Esophagus (tissue), 2 donors: ENCODE results near the gene B9D1. TPM values are rescaled to one million over a fixed set of nuclear protein-coding genes. Genes with fewer than 3 reads are reported as not detected.

ENCODE experiments used
- H3K27ac ChIP-seq, 2 donors: one replicate each; pipeline ENCODE4 v1.5.1; 2013; ENCODE audit warnings: low read depth in 2 of 2, mild to moderate bottlenecking in 2 of 2, inconsistent platforms in 1 of 2, low read length in 1 of 2, moderate library complexity in 1 of 2
- H3K27me3 ChIP-seq, 2 donors: one replicate each; pipeline ENCODE4 v1.6.1; 2013; ENCODE audit warnings: low read length in 2 of 2, control low read depth in 1 of 2, mild to moderate bottlenecking in 1 of 2; ENCODE audit not compliant: insufficient read depth in 2 of 2, control insufficient read depth in 1 of 2
- H3K36me3 ChIP-seq, 2 donors: one replicate each; pipeline ENCODE4 v1.6.1; 2013; ENCODE audit warnings: low read length in 1 of 2; ENCODE audit not compliant: control insufficient read depth in 2 of 2, insufficient read depth in 2 of 2
- H3K4me1 ChIP-seq, 2 donors: one replicate each; pipeline ENCODE4 v1.6.1; 2013; ENCODE audit warnings: low read length in 1 of 2; ENCODE audit not compliant: control insufficient read depth in 2 of 2, insufficient read depth in 2 of 2
- H3K4me3 ChIP-seq, 2 donors: one replicate each; pipeline ENCODE4 v1.5.1; 2013; ENCODE audit warnings: low read length in 2 of 2, mild to moderate bottlenecking in 2 of 2, low read depth in 1 of 2, moderate library complexity in 1 of 2
- H3K9me3 ChIP-seq, 2 donors: one replicate each; pipeline ENCODE4 v1.6.1; 2013; ENCODE audit warnings: mild to moderate bottlenecking in 2 of 2, low read depth in 1 of 2, low read length in 1 of 2, moderate library complexity in 1 of 2; ENCODE audit not compliant: control insufficient read depth in 2 of 2, insufficient read depth in 1 of 2
- WGBS, 2 donors: extraction: QIAGEN DNeasy Blood & Tissue Kit; methylation state at CpG; one replicate each; pipeline ENCODE4 v1.1.7; 2013; 5-methylcytosine and 5-hydroxymethylcytosine counted together
- polyA plus RNA-seq, 2 donors: library from polyadenylated mRNA; stranded (reverse); fragments of 200-250 nt; gene quantifications; one replicate each; pipeline ENCODE4 v1.2.3, GENCODE V29; 2013
- donor health status: healthy with polysubstance abuse.
- donor health status: Bipolar disorder and iron deficiency.

The B9D1 gene
- polyA plus RNA-seq, 2 donors = 8.2 to 11.5 TPM

DNA sequence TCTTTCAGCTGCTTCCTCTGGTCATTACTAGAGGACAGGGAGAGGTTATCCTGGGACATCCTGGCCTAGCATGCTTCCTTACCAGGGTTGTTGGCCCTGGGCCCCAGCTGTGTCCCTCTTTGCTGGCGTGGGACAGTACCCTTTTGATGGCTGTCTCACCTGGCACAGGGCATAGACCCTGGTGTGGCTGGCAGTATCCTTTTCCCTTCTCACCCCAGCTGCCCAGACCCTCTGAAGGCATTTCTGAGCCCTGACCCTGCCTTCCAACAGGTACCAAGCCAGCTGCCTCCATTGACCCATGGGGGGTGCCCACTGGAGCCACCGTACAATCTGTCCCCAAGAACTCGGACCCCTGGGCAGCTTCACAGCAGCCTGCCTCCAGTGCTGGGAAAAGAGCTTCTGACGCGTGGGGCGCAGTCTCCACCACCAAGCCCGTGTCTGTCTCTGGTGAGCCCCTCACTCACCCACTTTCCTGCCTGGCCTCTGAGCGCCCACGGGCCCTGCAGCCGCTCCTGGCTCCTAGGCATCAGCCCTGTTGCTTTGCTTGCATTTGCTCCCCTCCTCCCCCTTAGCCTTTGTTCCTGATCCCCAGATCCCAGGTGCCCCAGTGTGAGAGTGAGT, 34.0 kb downstream of the B9D1 start:
- 95% methylated on average over 10 of the region's 10 CpGs for WGBS, 2 donors
- Histone ChIP-seq H3K9me3 (no peaks in the 10 kb centered on the region), H3K27me3 (no peaks in the 10 kb centered on the region), H3K27ac (no peak overlapping the region), H3K4me1 (no peaks in the 10 kb centered on the region), H3K36me3 (peaks cover 0 to 32% of the 10 kb centered on the region in 2 donors), H3K4me3 (no peak overlapping the region)

DNA sequence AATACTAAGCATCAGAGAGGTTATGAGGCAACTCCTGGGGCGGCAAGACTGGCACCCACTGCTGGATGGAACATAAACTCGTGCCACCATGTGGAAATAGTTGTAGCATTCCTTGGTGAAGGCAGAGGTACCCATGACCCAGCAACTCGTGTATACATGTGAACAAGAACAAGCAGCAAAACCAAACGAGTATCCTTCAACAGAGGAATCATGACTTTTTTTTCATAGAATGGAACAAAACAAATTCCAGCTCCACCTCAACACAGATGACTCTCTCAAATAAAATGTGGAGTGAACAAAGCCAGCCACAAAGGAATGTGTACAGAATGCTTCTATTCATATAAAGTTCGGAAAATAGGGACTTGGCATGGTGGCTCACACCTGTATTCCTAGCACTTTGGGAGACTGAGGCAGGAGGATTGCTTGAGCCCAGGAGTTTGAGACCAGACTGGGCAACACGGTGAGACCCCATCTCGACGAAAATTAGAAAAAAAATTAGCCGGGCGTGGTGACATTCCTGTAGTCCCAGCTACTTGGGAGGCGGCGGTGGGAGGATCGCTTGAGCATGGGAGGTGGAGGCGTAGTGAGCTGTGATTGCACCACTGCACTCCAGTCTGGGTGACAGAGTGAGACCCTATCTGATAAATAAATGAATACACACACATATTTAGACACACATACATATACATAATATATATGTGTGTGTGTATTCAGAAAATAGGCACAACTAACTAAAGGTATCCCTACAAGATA, 35.3 kb downstream of the B9D1 start:
- Histone ChIP-seq H3K27ac (no peak overlapping the region), H3K36me3 (peaks cover 4 to 23% of the 10 kb centered on the region in 2 donors), H3K4me3 (no peak overlapping the region), H3K4me1 (no peaks in the 10 kb centered on the region), H3K9me3 (no peaks in the 10 kb centered on the region), H3K27me3 (no peaks in the 10 kb centered on the region)
- 81 to 89% methylated on average over 14 of the region's 14 CpGs for WGBS, 2 donors

DNA sequence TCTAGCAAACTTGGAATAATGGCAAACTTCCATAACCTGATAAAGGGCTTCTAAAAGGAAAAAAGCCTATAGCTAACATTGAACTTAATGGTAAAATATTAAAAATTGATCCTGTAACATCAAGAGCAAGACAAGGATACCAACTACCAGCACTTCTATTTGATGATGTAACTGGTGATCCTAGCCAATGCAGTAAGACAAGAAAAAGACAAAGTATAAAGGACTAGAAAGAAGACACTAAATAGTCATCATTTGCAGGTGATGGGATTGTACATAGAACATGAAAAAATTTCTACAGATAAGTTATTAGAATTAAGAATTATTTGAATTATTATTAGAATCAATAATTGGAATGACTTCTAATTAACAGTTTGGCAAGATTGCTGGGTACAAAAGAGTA, 37.0 kb downstream of the B9D1 start:
- Histone ChIP-seq H3K27ac (no peak overlapping the region), H3K4me1 (no peaks in the 10 kb centered on the region), H3K36me3 (peaks cover 4 to 25% of the 10 kb centered on the region in 2 donors), H3K9me3 (no peaks in the 10 kb centered on the region), H3K27me3 (no peaks in the 10 kb centered on the region), H3K4me3 (no peak overlapping the region)

DNA sequence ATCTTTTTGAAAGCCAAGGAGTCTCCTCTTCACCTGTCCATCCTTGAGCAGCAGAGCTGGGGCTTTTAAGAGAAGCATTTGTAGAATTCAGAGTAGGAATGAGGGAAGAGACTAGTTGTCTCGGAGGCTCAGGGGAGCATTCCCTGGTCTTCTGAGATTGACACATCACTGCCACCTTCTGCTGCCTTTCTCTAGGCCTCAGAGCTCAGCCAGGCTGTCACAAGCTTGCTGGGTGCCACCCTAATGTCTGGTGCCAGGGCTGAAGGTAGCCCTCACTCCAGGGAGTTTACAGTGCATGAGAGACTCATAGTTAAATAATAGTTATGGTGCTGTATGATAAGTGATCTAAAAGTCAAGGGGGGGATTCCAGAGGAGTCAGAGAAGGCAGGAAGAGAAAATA, 39.7 kb downstream of the B9D1 start:
- Histone ChIP-seq H3K27ac (no peak overlapping the region), H3K4me3 (no peak overlapping the region), H3K9me3 (no peaks in the 10 kb centered on the region), H3K36me3 (peaks cover 8 to 10% of the 10 kb centered on the region in 2 donors), H3K4me1 (no peaks in the 10 kb centered on the region), H3K27me3 (no peaks in the 10 kb centered on the region)
- 96 to 100% methylated on average over 1 of the region's 1 CpG for WGBS, 2 donors

DNA sequence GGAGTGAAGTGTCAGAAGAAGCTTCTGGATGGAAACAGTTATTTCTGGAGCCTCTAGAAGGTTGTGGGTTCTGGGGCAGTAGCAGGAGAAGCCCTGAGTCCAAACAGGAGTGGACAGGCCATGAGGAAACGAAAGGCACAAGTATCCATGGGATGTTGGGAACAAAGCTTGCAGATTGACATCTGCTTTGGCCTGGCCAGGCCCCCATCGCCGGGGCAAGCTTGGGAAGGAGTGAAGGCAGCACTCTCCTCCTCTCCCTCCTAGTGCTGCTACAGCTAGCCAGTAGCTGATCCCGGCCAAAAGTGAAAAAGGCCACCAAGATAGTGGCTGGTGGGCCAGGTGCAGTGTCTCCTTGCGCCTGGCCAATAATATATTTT, 40.4 kb downstream of the B9D1 start:
- H3K27ac ChIP-seq = no peak overlapping the region
- H3K9me3 ChIP-seq = no peaks in the 10 kb centered on the region
- no peaks in the 10 kb centered on the region for H3K4me1 ChIP-seq
- H3K36me3 ChIP-seq = peaks cover 9 to 10% of the 10 kb centered on the region in 2 donors
- no peaks in the 10 kb centered on the region for H3K27me3 ChIP-seq
- 95 to 97% methylated on average over 5 of the region's 5 CpGs for WGBS, 2 donors
- no peak overlapping the region for H3K4me3 ChIP-seq

DNA sequence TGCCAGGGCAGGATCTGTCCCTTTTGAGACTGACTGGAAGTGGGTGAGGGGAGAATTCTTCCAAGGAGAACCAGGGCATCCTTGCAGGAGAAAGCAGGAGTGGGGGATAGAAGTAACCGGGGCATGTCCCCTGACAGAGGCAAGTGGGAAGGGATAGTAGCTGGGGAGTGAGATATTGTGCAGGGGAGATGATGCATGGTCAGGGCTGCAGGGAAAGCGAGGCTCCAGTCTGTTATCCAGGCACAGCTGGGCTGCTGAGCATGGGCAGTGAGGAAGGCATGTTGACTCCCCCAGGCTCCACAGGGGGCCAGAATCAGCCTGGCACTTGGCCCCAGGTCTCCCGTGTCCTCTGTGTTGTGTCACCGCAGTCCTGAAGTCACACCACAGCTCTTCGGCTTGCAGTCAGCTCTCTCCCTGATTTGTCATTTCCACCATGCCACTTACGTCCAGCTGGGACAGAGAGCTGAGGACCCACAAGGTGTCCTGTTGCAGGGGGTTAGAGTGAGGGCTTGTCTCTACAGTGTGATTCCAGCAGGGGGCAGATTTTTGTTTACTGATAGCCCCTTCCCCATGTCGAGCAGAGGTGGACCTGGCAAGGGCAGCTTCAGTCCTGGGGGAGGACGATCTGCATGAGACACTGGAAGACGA, 40.9 kb downstream of the B9D1 start:
- H3K9me3 ChIP-seq = no peaks in the 10 kb centered on the region
- H3K36me3 ChIP-seq = peaks cover 10% of the 10 kb centered on the region in 2 donors
- no peak overlapping the region for H3K4me3 ChIP-seq
- H3K27ac ChIP-seq = no peak overlapping the region
- H3K27me3 ChIP-seq = no peaks in the 10 kb centered on the region
- no peaks in the 10 kb centered on the region for H3K4me1 ChIP-seq
- WGBS, 2 donors = 87 to 88% methylated on average over 9 of the region's 9 CpGs

DNA sequence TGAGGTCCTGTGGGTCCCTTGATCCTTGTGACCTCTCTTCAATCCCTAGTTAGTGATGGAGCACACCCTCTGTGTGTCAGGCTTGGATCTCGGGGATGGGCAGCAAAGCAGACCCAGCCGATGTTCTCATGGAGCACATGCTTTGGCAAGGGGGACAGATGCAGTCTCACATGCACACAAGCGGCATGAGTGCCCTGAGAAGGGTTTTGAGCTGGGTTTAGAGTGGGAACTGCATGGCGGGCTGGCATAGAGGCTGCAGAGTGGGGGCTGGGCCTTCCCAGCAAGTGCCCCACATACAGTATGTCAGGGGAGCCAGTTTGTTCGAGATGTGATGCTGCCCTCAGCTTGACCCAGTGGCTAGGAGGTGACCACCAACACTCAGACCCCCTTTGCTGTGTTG, 41.6 kb downstream of the B9D1 start:
- Histone ChIP-seq H3K27me3 (no peaks in the 10 kb centered on the region), H3K36me3 (peaks cover 10 to 12% of the 10 kb centered on the region in 2 donors), H3K4me3 (no peak overlapping the region), H3K9me3 (no peaks in the 10 kb centered on the region), H3K4me1 (peaks cover 0 to 2% of the 10 kb centered on the region in 2 donors), H3K27ac (no peak overlapping the region)
- WGBS, 2 donors = 93 to 94% methylated on average over 5 of the region's 5 CpGs

DNA sequence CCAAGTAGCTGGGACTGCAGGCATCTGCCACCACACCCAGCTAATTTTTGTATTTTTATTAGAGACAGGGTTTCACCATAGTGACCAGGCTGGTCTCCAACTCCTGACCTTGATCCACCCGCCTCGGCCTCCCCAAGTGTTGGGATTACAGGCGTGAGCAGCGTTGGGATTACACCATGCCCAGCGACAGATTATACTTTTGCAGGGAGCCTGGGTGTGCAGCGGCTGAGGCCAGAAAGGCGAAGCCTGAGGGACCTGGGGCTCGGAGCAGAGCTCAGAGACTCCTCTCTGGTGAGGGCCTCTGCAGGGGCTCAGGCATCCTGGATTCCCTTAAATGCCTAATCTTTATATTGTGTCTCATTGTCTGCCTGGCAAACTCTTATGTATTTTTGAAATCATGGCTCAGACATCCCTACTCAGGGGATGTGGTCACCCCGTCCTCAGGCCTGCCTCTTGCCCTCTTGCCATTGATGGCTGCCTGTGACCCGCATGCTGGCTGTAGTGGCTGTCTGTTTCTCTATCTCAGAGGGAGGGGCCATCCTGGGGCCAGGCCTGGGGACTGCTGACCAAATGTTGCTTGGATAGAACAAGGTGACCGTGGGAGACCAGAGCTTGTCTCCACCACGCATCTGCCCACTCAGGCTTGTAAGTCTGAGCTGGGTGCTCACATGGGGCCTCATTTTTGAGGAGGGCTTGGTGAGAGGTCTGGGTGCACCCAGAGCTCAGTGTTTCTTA, 42.6 kb downstream of the B9D1 start:
- H3K27ac ChIP-seq = no peak overlapping the region
- H3K4me1 ChIP-seq = peaks cover 0 to 2% of the 10 kb centered on the region in 2 donors
- no peak overlapping the region for H3K4me3 ChIP-seq
- H3K27me3 ChIP-seq = no peaks in the 10 kb centered on the region
- peaks cover 10 to 14% of the 10 kb centered on the region in 2 donors for H3K36me3 ChIP-seq
- no peaks in the 10 kb centered on the region for H3K9me3 ChIP-seq
- WGBS, 2 donors = 92 to 95% methylated on average over 12 of the region's 12 CpGs

DNA sequence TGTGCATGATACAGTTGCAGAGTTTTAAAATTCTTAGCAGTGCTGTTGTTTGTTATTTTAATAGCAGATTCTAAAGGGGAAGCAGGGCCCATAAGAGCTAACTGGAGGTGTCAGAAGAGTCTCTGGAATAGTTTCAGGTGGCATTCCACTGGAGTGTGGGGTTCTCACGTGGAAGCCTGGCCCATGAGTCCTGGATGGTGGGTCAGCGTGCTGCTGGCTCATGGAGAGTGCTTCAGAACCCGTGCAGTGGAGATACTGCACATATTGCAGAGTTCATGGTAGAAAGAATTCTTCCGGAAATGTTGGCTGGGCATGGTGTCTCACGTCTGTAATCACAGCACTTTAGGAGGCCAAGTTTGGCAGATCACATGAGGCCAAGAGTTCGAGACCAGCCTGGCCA, 43.9 kb downstream of the B9D1 start:
- Histone ChIP-seq H3K4me3 (no peak overlapping the region), H3K27ac (no peak overlapping the region), H3K4me1 (peaks cover 0 to 2% of the 10 kb centered on the region in 2 donors), H3K27me3 (no peaks in the 10 kb centered on the region), H3K36me3 (peaks cover 10 to 18% of the 10 kb centered on the region in 2 donors), H3K9me3 (no peaks in the 10 kb centered on the region)
- 81 to 86% methylated on average over 6 of the region's 6 CpGs for WGBS, 2 donors
